PC-9 (cell line): ENCODE results near the gene LRRC55. TPM values are rescaled to one million over a fixed set of nuclear protein-coding genes. Genes with fewer than 3 reads are reported as not detected.

Experiments used
- BruUV-seq: library from RNA; stranded (reverse); fragments of 400-500 nt; replicated peaks from 2 replicates; lab custom pipeline; 2021; lab: Mats Ljungman, UMichigan
- CTCF ChIA-PET: fragments of 300-600 bp; sonication (Branson Sonifier 250); formaldehyde crosslinking; loops from one replicate; lab custom pipeline; 2022; ENCODE audit warnings: antibody characterized with exemption; lab: Charles Lee
- POLR2A ChIA-PET: fragments of 300-600 bp; sonication (Branson Sonifier 250); formaldehyde crosslinking; loops from one replicate; lab custom pipeline; 2022; ENCODE audit warnings: antibody characterized with exemption; ENCODE audit not compliant: unreplicated experiment; lab: Charles Lee
- DNase-seq, 2 experiments: peaks; one replicate each; pipeline versions ENCODE4 v3.0.0 to v3.0.0-alpha.2; 2015 to 2022; ENCODE audit warnings: mixed read lengths in 1 of 2
- H2AFZ ChIP-seq: fragments of 200-600 bp; sonication (generic); 2 replicates; pipeline ENCODE4 v1.8.1; 2017; ENCODE audit warnings: antibody characterized with exemption
- H3F3A ChIP-seq: fragments of 200-600 bp; sonication (generic); 2 replicates; pipeline ENCODE4 v1.8.1; 2017; ENCODE audit warnings: antibody characterized with exemption, mild to moderate bottlenecking, low read depth; ENCODE audit not compliant: insufficient read depth
- H3K27ac ChIP-seq: fragments of 200-600 bp; sonication (generic); 2 replicates; pipeline ENCODE4 v1.6.1; 2016; ENCODE audit warnings: mixed run types
- H3K27me3 ChIP-seq: fragments of 200-600 bp; sonication (generic); 2 replicates; pipeline ENCODE4 v1.6.1; 2016; ENCODE audit warnings: low read depth, mixed run types; ENCODE audit not compliant: insufficient read depth
- H3K36me3 ChIP-seq: fragments of 200-600 bp; sonication (generic); 2 replicates; pipeline ENCODE4 v1.6.1; 2016; ENCODE audit warnings: low read depth, mixed run types
- H3K4me1 ChIP-seq: fragments of 200-600 bp; sonication (generic); replicated peaks from 2 replicates; pipeline ENCODE4 v1.6.1; 2016; ENCODE audit warnings: mixed run types; ENCODE audit not compliant: insufficient read depth
- H3K4me2 ChIP-seq: fragments of 200-600 bp; sonication (generic); 2 replicates; pipeline ENCODE4 v1.6.1; 2017; ENCODE audit warnings: mixed run types
- H3K4me3 ChIP-seq: fragments of 200-600 bp; sonication (generic); 2 replicates; pipeline ENCODE4 v1.6.1; 2016; ENCODE audit warnings: mixed run types
- H3K79me2 ChIP-seq: fragments of 200-600 bp; sonication (generic); 2 replicates; pipeline ENCODE4 v1.6.1; 2017; ENCODE audit warnings: low read depth, mixed run types
- H3K9me2 ChIP-seq: fragments of 200-600 bp; sonication (generic); 2 replicates; pipeline ENCODE4 v1.8.1; 2017; ENCODE audit warnings: mild to moderate bottlenecking; ENCODE audit not compliant: insufficient read depth
- H3K9me3 ChIP-seq: fragments of 200-600 bp; sonication (generic); 2 replicates; pipeline ENCODE4 v1.8.1; 2016; ENCODE audit warnings: low read depth; ENCODE audit not compliant: insufficient read depth
- H4K20me1 ChIP-seq: fragments of 200-600 bp; sonication (generic); 2 replicates; pipeline ENCODE4 v1.8.1; 2017; ENCODE audit not compliant: insufficient read depth
- EZH2 ChIP-seq: fragments of 200-600 bp; sonication (generic); IDR thresholded peaks from 2 replicates; pipeline ENCODE4 v1.8.0; 2017; ENCODE audit warnings: antibody characterized with exemption, low read depth
- intact Hi-C: fragments of 100-400 bp; cut with micrococcal nuclease; formaldehyde crosslinking; loops from one replicate; pipeline ENCODE4 v1.10.0; 2022; ENCODE audit not compliant: unreplicated experiment
- total RNA-seq: library from RNA; stranded (reverse); gene quantifications from 2 replicates; pipeline ENCODE4 v1.2.3, GENCODE V29; 2021
- TF ChIP-seq, protein P1 (sequence below): fragments of 200-600 bp; sonication (generic); conservative IDR thresholded peaks from 2 replicates; pipeline ENCODE4 v1.6.1; 2017; ENCODE audit warnings: mixed run types, antibody characterized with exemption, mild to moderate bottlenecking, moderate library complexity

The LRRC55 gene
- total RNA-seq, 1 experiment from 2014 or later, result not detected

DNA sequence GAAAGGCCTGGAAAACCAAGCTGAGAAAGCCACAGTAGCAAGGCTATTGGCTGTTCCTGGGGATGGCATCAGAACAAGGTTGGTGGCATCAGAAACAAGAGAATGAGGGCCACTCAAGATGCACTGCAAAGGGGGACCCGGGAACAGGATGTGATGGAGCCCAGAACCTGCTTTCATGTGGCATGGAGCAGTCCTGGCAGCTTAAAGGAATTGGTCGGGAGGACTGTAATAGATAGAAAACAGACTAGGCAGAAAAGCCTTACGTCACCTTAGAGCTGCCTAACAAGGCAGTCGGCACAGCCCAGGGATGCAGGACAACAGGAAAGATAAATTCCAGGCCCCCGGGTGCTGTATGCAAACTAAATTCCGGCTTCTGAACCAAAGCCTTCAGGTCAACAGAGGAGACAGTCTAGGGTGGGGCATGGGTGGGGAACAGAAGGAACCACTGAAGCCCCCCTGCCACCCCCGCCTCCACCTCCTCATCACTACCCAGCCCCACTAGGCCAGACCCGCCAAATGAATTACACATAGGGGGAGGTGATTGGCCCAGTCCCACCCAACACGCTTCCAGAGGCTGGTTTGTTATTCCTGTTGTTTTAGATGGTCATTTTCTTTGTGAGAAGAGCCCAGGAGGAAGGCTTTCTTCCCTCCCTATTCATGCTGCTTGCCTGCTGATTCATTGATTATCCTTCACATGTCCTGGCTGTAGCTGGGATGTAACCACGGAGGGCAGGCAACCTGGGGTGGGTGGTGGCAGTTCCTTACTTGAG is 25.7 kb upstream of the LRRC55 start:
- H3K79me2 ChIP-seq, result no peaks in the 10 kb centered on the region
- H3K4me3 ChIP-seq, result no peak overlapping the region
- no peaks in the 10 kb centered on the region for H3K27me3 ChIP-seq
- ChIA-PET CTCF (no interaction called here), POLR2A (no interaction called here)
- no peaks in the 10 kb centered on the region for H3K9me2 ChIP-seq
- H3K4me1 ChIP-seq, result peaks cover 17% of the 10 kb centered on the region
- no peaks in the 10 kb centered on the region for H3K36me3 ChIP-seq
- no peaks in the 10 kb centered on the region for H4K20me1 ChIP-seq
- DNase-seq, result no peak
- TF ChIP-seq, protein P1, sequence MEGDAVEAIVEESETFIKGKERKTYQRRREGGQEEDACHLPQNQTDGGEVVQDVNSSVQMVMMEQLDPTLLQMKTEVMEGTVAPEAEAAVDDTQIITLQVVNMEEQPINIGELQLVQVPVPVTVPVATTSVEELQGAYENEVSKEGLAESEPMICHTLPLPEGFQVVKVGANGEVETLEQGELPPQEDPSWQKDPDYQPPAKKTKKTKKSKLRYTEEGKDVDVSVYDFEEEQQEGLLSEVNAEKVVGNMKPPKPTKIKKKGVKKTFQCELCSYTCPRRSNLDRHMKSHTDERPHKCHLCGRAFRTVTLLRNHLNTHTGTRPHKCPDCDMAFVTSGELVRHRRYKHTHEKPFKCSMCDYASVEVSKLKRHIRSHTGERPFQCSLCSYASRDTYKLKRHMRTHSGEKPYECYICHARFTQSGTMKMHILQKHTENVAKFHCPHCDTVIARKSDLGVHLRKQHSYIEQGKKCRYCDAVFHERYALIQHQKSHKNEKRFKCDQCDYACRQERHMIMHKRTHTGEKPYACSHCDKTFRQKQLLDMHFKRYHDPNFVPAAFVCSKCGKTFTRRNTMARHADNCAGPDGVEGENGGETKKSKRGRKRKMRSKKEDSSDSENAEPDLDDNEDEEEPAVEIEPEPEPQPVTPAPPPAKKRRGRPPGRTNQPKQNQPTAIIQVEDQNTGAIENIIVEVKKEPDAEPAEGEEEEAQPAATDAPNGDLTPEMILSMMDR, result no peak
- TF ChIP-seq EZH2, result no peak
- H3F3A ChIP-seq, result 0 out of 2 replicates have a peak, but pooled peaks cover 2% of the 10 kb centered on the region
- no TSS peak for BruUV-seq
- H3K4me2 ChIP-seq, result 0 out of 2 replicates have a peak overlapping the region, but pooled peaks have one; percentile 10
- H2AFZ ChIP-seq, result no peak overlapping the region
- H3K27ac ChIP-seq, result no peak overlapping the region
- no peaks in the 10 kb centered on the region for H3K9me3 ChIP-seq
- intact Hi-C loops, result no loop called here

- CTCF ChIA-PET, result no interaction called here
- H2AFZ ChIP-seq, result no peak overlapping the region
- no peak overlapping the region for H3K4me3 ChIP-seq
- TF ChIP-seq EZH2, result no peak
- TF ChIP-seq, protein P1, result no peak
- POLR2A ChIA-PET, result no interaction called here
- H3F3A ChIP-seq, result 0 out of 2 replicates have a peak, but pooled peaks cover 2% of the 10 kb centered on the region
- DNase-seq, result no peak
- no peaks in the 10 kb centered on the region for H3K36me3 ChIP-seq
- H3K9me2 ChIP-seq, result no peaks in the 10 kb centered on the region
- H3K4me2 ChIP-seq, result no peak overlapping the region
- H3K27ac ChIP-seq, result no peak overlapping the region
- BruUV-seq, result no TSS peak
- no peaks in the 10 kb centered on the region for H3K79me2 ChIP-seq
- intact Hi-C loops, result no loop called here
- no peaks in the 10 kb centered on the region for H3K9me3 ChIP-seq
- no peaks in the 10 kb centered on the region for H4K20me1 ChIP-seq
- no peaks in the 10 kb centered on the region for H3K27me3 ChIP-seq
- H3K4me1 ChIP-seq, result peaks cover 17% of the 10 kb centered on the region
Measured at GRCh38 chr11:57156928-57157327, 24.8 kb upstream of the LRRC55 start.

- no peak for DNase-seq
- POLR2A ChIA-PET, result no interaction called here
- Histone ChIP-seq H3K4me1 (peaks cover 17% of the 10 kb centered on the region), H3K27ac (no peak overlapping the region), H2AFZ (no peak overlapping the region), H3K36me3 (no peaks in the 10 kb centered on the region), H3K27me3 (no peaks in the 10 kb centered on the region), H3K9me3 (no peaks in the 10 kb centered on the region), H3F3A (0 out of 2 replicates have a peak, but pooled peaks cover 2% of the 10 kb centered on the region), H3K79me2 (no peaks in the 10 kb centered on the region), H3K4me3 (no peak overlapping the region), H4K20me1 (no peaks in the 10 kb centered on the region), H3K4me2 (no peak overlapping the region), H3K9me2 (no peaks in the 10 kb centered on the region)
- no peak for TF ChIP-seq EZH2
- TF ChIP-seq, protein P1, result no peak
- BruUV-seq, result no TSS peak
- CTCF ChIA-PET, result no interaction called here
- intact Hi-C loops, result no loop called here
Measured at GRCh38 chr11:57157624-57158023, 24.1 kb upstream of the LRRC55 start.
